OCI-M1 (cell line): ENCODE measurements around the gene LRIT3.
A peak's percentile ranks its signal among the peaks of the same experiment; 100 is the strongest.

Source experiments
- DNase-seq: peaks from one replicate; lab custom pipeline; 2025; lab: John Stamatoyannopoulos, UW

Gene LRIT3

GRCh38 chr4:109910256-109910655 is 62.3 kb downstream of the LRIT3 start:
- no peak for DNase-seq

GRCh38 chr4:109912706-109913595 is 65.0 kb downstream of the LRIT3 start, which contains the start of gene EGF:
EGF (plus strand) TSS chr4:109912883; CDS start chr4:109913336, 453 bp downstream.
- DNase-seq: peak; percentile 66

- no peak for DNase-seq
These were observed 65.8 kb downstream of the LRIT3 start for GRCh38 chr4:109913596-109914241.

- no peak for DNase-seq
These were observed 66.4 kb downstream of the LRIT3 start for GRCh38 chr4:109914322-109914721.

- DNase-seq: no peak
These were observed 67.6 kb downstream of the LRIT3 start for GRCh38 chr4:109915385-109916026.

- DNase-seq: no peak
These were observed 68.1 kb downstream of the LRIT3 start for GRCh38 chr4:109916027-109916409.

GRCh38 chr4:109921384-109921808 is 73.5 kb downstream of the LRIT3 start:
- DNase-seq: no peak
